Thymus (tissue), 11 donors: ENCODE measurements around the gene DCX. TPM values are rescaled to one million over a fixed set of nuclear protein-coding genes. Genes with fewer than 3 reads are reported as not detected.

Source experiments
- DNase-seq, 9 donors: peaks; one replicate each; pipeline ENCODE4 v3.0.0-alpha.2; 2013; ENCODE audit warnings: low spot score in 9 of 9, low read depth in 6 of 9, missing footprints in 1 of 9
- H3K27ac ChIP-seq, 2 donors: one replicate each; pipeline ENCODE4 v1.5.1; 2013; ENCODE audit warnings: control low read depth in 1 of 2, low read depth in 1 of 2, low read length in 1 of 2, mild to moderate bottlenecking in 1 of 2, moderate library complexity in 1 of 2
- H3K27me3 ChIP-seq, 2 donors: one replicate each; pipeline ENCODE4 v1.5.1; 2013; ENCODE audit warnings: low read length in 1 of 2; ENCODE audit not compliant: control insufficient read depth in 2 of 2, insufficient read depth in 1 of 2
- H3K36me3 ChIP-seq, 2 donors: one replicate each; pipeline ENCODE4 v1.5.1; 2013; ENCODE audit warnings: low read length in 1 of 2, mild to moderate bottlenecking in 1 of 2, moderate library complexity in 1 of 2; ENCODE audit not compliant: control insufficient read depth in 2 of 2, insufficient read depth in 2 of 2
- H3K4me1 ChIP-seq, 2 donors: one replicate each; pipeline ENCODE4 v1.5.1; 2013; ENCODE audit warnings: low read length in 2 of 2; ENCODE audit not compliant: control insufficient read depth in 2 of 2, insufficient read depth in 2 of 2
- H3K4me3 ChIP-seq, 2 donors: one replicate each; pipeline ENCODE4 v1.5.1; 2013; ENCODE audit warnings: low read length in 2 of 2, control low read depth in 1 of 2, mild to moderate bottlenecking in 1 of 2
- H3K9me3 ChIP-seq, 2 donors: one replicate each; pipeline ENCODE4 v1.5.1; 2013; ENCODE audit warnings: low read length in 1 of 2, mild to moderate bottlenecking in 1 of 2; ENCODE audit not compliant: control insufficient read depth in 2 of 2, insufficient read depth in 1 of 2
- WGBS: extraction: QIAGEN DNeasy Blood & Tissue Kit; methylation state at CpG from one replicate; pipeline ENCODE4 v1.1.7; 2013; 5-methylcytosine and 5-hydroxymethylcytosine counted together
- polyA plus RNA-seq: library from polyadenylated mRNA; stranded (reverse); fragments of 200-250 nt; gene quantifications from one replicate; pipeline ENCODE4 v1.2.3, GENCODE V29; 2013
- total RNA-seq: library from RNA; stranded (reverse); fragments of 120-200 nt; gene quantifications from one replicate; pipeline ENCODE4 v1.2.4, GENCODE V29; 2013
- donor health status: healthy.

The DCX gene
- total and polyA plus RNA-seq, 2 donors, result 0.11 to 0.19 TPM

DNA sequence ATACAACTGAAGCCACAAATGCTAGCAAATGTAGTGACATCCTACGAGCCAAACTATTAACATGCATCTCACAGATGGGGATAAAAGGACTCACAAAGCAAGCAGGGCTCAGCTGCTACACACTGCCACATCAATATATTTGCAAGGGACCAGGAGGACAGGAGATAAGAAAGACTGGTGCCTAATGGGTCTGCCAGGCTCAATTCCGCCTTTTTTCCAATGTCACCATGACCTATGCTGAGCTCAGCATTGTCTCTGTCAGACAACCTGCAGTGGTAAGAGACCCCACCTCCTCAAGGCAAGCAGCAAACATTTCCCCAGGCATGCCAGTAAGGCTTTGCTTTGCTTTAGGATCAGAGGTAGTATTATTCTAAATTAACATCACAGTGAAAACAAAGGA lies 435 bp downstream of the DCX start:
- WGBS, result 39% methylated on average over 2 of the region's 2 CpGs
- Histone ChIP-seq H3K36me3 (no peaks in the 10 kb centered on the region), H3K27ac (no peak overlapping the region), H3K9me3 (no peaks in the 10 kb centered on the region), H3K4me3 (no peak overlapping the region), H3K4me1 (no peaks in the 10 kb centered on the region), H3K27me3 (peaks cover 0 to 6% of the 10 kb centered on the region in 2 donors)
- DNase-seq, result no peak

DNA sequence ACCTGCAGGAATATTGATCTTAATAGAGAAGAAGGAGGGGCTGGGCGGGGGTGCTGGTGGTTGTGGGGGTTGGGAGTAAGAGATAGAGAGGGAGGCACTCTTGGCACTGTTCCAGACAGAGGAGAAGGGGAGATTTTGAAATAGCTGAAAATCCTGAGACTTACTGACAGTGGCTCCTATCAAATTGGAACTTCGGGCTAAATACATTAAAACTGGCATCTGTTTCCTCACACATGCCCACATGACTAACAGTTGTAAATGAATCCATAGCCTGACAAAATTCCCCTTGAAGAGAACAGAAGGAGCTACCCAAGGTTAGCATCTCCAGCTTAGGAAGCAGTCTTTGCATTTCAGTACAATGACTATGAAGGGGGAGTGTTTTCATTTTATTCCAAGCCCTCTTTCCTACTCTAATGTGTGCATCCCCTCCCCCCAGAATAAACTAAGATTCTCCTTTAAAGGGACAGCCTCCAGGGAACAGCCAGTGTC lies 1.4 kb downstream of the DCX start:
- DNase-seq, result no peak
- no peaks in the 10 kb centered on the region for H3K9me3 ChIP-seq
- H3K4me3 ChIP-seq, result no peak overlapping the region
- no peaks in the 10 kb centered on the region for H3K36me3 ChIP-seq
- WGBS, result 28% methylated on average over 2 of the region's 2 CpGs
- no peak overlapping the region for H3K27ac ChIP-seq
- H3K27me3 ChIP-seq, result peaks cover 0 to 6% of the 10 kb centered on the region in 2 donors
- no peaks in the 10 kb centered on the region for H3K4me1 ChIP-seq

DNA sequence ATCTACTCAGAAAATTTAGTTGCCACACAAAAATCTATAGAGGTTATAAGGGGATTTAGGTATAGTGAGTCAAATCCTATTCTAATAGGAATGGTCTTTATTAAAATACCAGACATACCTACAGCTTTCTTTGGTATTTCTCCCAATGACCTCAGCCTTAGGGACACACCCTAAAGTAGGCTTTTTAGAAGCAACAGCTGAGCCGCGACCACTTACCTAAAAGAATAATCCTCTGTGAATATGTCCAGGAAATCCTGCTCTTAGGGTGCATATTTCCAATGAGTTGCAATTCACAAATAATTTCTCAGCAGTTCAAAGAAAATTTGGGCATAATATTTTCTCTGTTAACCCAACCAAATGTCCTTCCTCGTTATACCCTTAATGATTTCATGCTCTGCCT lies 2.7 kb downstream of the DCX start:
- Histone ChIP-seq H3K27me3 (peaks cover 0 to 8% of the 10 kb centered on the region in 2 donors), H3K27ac (no peak overlapping the region), H3K4me1 (no peaks in the 10 kb centered on the region), H3K36me3 (no peaks in the 10 kb centered on the region), H3K4me3 (no peak overlapping the region), H3K9me3 (no peaks in the 10 kb centered on the region)
- no peak for DNase-seq
- WGBS, result 90% methylated on average over 3 of the region's 3 CpGs

DNA sequence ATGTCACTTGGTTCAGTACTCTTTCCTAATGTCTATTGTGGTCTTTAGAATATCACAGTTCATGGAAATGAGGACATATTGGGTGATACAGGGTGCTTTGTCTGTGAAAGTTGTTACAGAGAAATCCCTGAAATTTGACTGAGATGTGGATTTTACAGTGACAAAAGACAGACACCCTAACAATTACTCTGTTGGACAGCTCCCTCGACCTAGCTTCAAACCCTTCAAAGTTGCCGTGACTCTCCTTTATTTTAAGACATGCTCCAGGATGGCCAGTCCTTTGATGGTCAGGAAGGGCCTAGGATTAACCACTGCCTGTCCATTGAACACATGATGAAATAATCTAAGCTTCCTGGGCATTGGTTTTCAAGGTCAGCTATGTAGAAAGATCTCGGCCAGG lies 4.0 kb downstream of the DCX start:
- Histone ChIP-seq H3K4me1 (no peaks in the 10 kb centered on the region), H3K4me3 (no peak overlapping the region), H3K9me3 (no peaks in the 10 kb centered on the region), H3K27me3 (peaks cover 0 to 8% of the 10 kb centered on the region in 2 donors), H3K27ac (no peak overlapping the region), H3K36me3 (no peaks in the 10 kb centered on the region)
- WGBS, result 40% methylated on average over 3 of the region's 3 CpGs
- no peak for DNase-seq

DNA sequence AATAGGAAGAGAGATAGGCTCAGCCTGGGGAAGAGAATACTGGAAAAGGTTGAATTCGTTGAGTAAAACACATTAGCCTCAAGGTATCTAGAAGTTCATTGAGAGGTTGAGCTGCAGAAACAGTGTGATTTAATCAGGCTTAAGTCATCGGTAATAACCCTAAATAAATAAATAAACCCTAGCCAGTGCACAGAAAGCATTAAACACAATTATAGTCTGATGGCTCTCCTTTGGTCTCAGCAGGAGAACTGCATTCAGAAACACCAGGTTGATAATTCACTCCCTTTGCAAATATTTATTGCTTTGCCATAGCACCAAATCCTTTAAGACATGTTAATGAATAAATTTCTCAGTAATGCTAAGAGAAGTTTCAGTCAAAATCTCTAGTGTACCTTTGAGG lies 9.6 kb downstream of the DCX start:
- H3K27me3 ChIP-seq, result peaks cover 0 to 2% of the 10 kb centered on the region in 2 donors
- 70% methylated on average over 2 of the region's 2 CpGs for WGBS

DNA sequence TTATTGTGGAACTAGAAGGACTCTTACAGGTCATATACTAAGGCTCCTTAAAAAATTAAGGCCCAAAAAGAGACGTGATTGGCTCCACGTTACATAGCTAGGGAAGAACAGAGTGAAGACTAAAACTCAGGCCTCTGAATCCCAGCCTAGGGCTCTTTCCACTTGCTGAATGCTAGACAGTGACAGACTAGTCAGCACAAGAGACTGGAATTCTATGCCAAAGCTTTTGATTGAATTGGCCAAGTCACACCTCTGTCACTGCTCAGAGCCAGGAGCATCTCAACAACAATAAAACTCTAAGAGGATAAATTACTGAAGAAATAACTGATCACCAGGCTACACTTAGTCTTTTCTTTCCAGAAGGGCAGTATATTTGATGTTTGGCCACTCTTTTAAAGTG lies 16.8 kb downstream of the DCX start:
- no peaks in the 10 kb centered on the region for H3K36me3 ChIP-seq
- DNase-seq, result no peak
- H3K4me3 ChIP-seq, result no peak overlapping the region
- H3K9me3 ChIP-seq, result no peaks in the 10 kb centered on the region
- WGBS, result 93% methylated on average over 2 of the region's 2 CpGs
- H3K4me1 ChIP-seq, result no peaks in the 10 kb centered on the region
- no peaks in the 10 kb centered on the region for H3K27me3 ChIP-seq
- H3K27ac ChIP-seq, result no peak overlapping the region

More for the DNA sequence above, 9.6 kb downstream of the DCX start:
- DNase-seq, result no peak
- Histone ChIP-seq H3K4me3 (no peak overlapping the region), H3K9me3 (no peaks in the 10 kb centered on the region), H3K4me1 (no peaks in the 10 kb centered on the region), H3K27ac (no peak overlapping the region), H3K36me3 (no peaks in the 10 kb centered on the region)

DNA sequence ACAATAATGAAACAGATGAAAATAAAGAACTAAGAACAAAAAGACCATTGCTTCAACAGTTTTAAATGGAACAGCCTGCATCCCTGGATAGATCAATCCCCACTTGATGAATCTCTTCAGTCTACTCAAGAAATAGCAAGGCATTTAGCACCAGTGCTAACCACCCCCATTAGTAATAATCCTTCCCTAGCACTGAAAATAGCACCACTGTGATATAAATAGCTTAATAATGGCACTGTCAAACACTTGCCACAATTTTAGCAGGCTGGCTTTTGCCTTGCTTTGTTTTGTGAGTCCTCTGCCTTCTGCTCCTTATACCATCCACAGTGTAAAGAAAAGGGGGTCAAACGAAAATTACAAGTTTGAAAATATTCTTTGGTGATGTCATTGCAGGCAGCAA lies 17.4 kb downstream of the DCX start:
- Histone ChIP-seq H3K36me3 (no peaks in the 10 kb centered on the region), H3K4me3 (no peak overlapping the region), H3K27me3 (no peaks in the 10 kb centered on the region), H3K27ac (no peak overlapping the region), H3K4me1 (no peaks in the 10 kb centered on the region), H3K9me3 (no peaks in the 10 kb centered on the region)
- DNase-seq, result no peak
- 51% methylated on average over 1 of the region's 1 CpG for WGBS

DNA sequence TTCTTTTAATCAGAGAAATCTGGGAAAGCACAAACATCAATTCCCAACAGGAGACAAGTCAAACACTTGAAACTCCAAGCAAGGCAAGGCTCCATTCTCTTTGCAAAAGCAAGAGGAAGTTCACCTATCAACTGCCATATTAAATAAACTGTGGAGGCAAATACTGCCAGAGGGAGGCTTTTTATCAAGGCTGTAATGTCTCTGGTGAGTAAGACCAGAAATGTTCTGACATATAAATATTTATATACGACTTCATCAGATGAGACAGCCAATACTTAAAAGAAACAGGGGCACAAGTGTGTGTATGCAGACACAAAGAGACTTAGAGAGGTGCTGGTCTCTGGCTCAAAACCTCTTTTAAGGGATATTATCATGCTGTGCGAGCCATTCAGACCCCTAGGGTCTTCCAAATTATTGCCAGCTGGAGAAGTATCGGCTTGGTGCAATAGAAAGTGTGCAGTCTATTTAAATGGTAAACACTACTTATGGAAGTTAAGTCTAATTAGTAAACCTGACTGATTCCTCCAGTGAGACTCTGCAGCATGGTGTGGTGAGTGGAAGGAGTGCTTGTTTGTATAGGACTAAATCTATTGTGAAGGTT lies 24.4 kb downstream of the DCX start:
- no peak for DNase-seq
- H3K36me3 ChIP-seq, result no peaks in the 10 kb centered on the region
- WGBS, result 77% methylated on average over 3 of the region's 3 CpGs
- H3K4me3 ChIP-seq, result no peak overlapping the region
- no peaks in the 10 kb centered on the region for H3K9me3 ChIP-seq
- H3K4me1 ChIP-seq, result no peaks in the 10 kb centered on the region
- H3K27ac ChIP-seq, result no peak overlapping the region
- no peaks in the 10 kb centered on the region for H3K27me3 ChIP-seq

DNA sequence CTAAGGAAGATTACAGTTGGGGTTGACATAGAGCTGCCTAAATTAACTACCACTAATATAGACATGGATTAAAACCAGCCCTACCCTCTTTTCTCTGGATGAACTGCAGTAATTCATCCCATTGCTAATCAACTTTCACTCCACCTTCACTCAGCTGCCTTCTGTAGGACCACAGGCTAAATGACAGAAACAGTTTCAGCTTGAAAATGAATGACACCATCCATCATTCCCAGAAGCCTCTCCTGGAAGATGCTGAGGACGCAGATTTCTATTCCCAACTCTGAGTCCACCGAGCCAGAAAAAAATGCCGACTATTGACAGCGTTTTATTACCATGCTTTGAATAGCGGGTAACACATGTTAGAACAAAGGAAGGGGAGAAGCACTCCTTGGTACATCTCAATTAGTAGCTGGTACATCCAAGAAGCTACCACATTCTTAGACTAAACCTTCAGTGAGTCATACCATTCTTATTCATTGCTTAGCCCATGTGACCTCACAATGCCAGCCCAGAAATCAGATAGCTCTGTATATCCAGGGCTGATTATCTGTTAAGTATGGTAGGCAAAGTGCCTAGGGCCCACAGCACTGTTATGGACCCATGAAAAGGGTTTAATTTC lies 25.3 kb downstream of the DCX start:
- Histone ChIP-seq H3K4me3 (no peak overlapping the region), H3K36me3 (no peaks in the 10 kb centered on the region), H3K9me3 (no peaks in the 10 kb centered on the region), H3K27ac (no peak overlapping the region), H3K4me1 (no peaks in the 10 kb centered on the region), H3K27me3 (no peaks in the 10 kb centered on the region)
- 92% methylated on average over 5 of the region's 5 CpGs for WGBS
- DNase-seq, result no peak
